ENCODE results near the gene HSDL1.

The HSDL1 gene

GRCh38 chr16:84079664-84080063, 65.3 kb downstream of the HSDL1 start:
- DNase-seq: no peak

DNA sequence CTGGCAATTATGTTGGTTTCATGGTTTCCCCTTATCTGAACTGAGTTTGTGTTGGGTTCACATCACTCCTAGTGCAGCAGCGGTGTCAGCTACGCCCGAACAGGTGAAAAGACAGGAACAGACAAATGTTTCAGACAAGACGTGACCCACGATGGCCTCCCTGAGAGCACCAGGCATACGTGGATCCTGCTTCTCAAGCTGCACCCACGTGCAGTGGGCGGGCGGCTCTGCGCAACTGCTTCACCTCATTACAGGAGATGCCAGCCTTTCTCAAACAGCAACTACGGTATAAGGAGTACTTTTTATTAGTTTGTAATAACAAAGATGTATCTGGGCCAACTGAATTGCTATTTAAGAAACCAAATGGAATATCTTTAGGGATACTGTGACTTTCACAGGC, 69.6 kb downstream of the HSDL1 start:
- DNase-seq: no peak

- DNase-seq: no peak
Measured at GRCh38 chr16:84074721-84075120, 70.3 kb downstream of the HSDL1 start.

All from NCI-H69 (cell line).